ENCODE measurements around the gene ASPN.

Gene ASPN

DNA sequence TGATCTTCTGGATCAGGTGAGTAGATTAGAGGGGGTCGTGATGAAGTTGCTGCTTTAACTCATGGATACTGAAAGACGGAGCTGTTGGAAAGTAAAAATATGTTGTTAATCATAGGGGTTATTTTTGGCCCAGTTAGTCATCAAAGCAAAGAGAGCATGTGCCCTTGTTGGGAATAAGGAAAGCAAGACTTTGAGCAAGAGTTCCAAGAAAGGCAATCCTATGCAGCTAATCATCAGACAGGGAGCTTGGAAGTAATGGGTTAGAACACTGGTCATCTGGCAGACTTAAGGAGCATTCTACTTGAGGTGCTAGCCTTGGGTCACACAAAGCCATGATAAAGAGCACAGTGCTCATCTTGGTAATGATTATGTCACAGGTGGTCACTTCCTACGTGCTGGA, 18.3 kb downstream of the ASPN start:
- TF ChIP-seq, protein P1, sequence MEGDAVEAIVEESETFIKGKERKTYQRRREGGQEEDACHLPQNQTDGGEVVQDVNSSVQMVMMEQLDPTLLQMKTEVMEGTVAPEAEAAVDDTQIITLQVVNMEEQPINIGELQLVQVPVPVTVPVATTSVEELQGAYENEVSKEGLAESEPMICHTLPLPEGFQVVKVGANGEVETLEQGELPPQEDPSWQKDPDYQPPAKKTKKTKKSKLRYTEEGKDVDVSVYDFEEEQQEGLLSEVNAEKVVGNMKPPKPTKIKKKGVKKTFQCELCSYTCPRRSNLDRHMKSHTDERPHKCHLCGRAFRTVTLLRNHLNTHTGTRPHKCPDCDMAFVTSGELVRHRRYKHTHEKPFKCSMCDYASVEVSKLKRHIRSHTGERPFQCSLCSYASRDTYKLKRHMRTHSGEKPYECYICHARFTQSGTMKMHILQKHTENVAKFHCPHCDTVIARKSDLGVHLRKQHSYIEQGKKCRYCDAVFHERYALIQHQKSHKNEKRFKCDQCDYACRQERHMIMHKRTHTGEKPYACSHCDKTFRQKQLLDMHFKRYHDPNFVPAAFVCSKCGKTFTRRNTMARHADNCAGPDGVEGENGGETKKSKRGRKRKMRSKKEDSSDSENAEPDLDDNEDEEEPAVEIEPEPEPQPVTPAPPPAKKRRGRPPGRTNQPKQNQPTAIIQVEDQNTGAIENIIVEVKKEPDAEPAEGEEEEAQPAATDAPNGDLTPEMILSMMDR (IDR thresholded peaks at IDR 0.05) = no peak

DNA sequence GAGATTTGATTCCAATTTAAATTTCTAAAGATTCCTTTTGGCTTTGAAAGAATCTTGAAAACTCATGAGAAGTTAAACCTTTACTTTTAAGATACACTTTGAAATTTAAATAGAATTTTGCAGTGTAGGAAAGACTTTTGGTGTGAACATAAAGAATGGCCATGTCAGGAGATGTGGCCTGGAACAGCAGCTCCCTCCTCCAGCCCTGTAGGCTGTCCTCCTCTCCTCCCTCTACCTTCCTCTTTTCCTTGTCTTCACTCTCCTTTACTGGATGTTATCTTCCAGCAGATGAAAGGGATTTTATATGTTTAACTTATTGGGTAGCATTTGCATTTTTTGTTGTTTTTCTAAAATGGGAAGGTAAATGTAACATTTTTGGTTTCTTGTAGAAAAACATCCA, 18.9 kb downstream of the ASPN start:
- TF ChIP-seq, protein P1 (IDR thresholded peaks at IDR 0.05) = no peak
- DNase-seq (ENCODE audit: low spot score) = no peak
- Histone ChIP-seq H3K4me3 (no peak overlapping the region), H3K27ac (peak overlapping the region; percentile 80 to 95)

More for the DNA sequence above, 18.3 kb downstream of the ASPN start:
- H3K27ac ChIP-seq = peak overlapping the region; percentile 80 to 95
- H3K4me3 ChIP-seq = peak overlapping the region; percentile 2
- no peak for DNase-seq (ENCODE audit: low spot score)

DNA sequence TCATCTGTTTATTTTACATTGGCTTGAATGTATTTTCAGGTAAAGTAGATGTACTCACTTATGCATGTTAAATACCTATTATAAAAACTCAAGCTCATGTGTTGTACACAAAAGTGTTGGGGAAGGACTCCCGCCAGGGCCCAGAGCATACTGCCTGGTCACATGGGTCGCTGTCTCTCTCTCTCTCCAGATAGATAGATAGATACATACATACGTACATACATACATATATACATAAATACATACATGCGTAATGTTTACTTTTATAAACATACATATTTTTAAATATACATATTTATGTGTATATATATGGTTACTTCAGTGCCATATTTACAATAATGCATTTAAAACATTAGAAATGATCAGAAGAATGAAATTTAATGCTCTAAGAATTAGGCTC, 24.7 kb downstream of the ASPN start:
- DNase-seq (ENCODE audit: low spot score) = no peak
- Histone ChIP-seq H3K27ac (no peak overlapping the region), H3K4me3 (no peak overlapping the region)
- TF ChIP-seq, protein P1 (IDR thresholded peaks at IDR 0.05) = no peak

DNA sequence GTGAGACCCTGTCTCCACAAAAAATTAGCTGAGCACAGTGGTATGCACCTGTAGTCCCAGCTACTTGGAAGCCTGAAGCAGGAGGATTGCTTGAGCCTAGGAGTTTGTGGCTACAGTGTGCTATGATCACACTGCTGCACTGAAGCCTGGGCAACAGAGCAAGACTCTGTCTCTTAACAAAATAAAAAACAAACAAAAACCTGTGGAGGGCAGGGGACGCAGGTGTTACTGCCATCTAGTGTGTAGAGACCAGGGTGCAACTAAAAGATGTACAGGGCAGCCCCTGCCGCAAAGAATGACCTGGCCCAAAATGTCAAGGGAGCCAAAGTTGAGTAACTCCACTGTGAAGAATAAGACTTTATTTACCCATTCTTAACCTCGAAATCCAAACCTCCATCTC, 27.1 kb downstream of the ASPN start:
- no peak for DNase-seq (ENCODE audit: low spot score)
- Histone ChIP-seq H3K27ac (no peak overlapping the region), H3K4me3 (no peak overlapping the region)
- TF ChIP-seq, protein P1 (IDR thresholded peaks at IDR 0.05) = no peak

DNA sequence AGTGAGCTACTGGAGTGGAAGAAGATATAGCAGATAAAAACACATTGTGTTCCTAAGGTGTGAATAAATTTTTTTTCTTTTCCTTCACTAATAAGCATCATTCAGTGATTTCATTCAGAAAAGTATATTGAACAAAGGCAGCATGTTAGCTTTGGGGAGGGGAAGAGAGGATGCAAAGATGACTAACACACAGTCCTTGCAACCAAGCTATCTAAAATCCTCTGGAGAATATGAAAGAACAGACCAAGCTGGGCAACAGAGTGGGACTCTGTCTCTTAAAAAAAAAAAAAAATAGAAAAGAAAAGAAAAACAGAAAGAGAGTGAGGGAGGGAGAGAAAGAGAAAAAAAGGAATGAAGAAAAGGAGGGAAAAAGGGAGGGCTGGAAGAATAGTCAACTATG, 35.8 kb downstream of the ASPN start:
- DNase-seq (ENCODE audit: low spot score) = no peak
- Histone ChIP-seq H3K27ac (no peak overlapping the region), H3K4me3 (no peak overlapping the region)
- TF ChIP-seq, protein P1 (IDR thresholded peaks at IDR 0.05) = no peak

DNA sequence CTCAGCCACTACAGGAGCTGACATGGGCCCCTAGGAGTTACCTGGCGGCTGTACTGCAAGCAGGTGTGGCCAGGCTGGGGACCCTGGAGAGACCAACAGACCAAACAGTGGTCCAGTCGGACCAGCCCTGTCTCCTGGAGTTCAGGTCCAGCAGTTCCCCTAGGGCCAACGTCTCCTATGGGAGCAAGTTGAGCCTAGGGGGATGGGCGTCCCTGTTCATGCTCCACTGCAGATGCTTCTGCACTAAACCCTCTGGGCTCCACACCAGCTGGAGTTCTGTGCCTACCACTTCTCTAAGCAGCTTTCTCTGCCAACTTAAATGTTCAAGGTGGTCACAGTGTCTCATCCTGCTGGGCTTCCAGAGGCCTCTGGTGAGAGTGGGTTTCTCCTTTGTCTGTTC, 37.5 kb downstream of the ASPN start:
- H3K27ac ChIP-seq = no peak overlapping the region
- no peak overlapping the region for H3K4me3 ChIP-seq
- TF ChIP-seq, protein P1 (IDR thresholded peaks at IDR 0.05) = no peak
- DNase-seq (ENCODE audit: low spot score) = no peak

DNA sequence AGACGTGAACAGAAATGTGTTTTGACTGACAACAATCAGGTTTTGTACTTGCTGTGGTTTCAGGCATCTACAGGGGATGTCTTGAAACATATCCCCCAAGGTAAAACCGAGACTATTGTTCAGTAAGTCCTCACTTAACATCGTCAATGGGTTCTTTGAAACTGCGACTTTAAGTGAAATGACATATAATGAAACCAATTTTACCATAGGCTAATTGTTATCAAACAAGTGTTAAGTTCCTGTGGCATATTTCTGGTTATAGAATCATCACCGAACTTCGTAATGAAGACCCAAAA, 41.6 kb downstream of the ASPN start:
- TF ChIP-seq, protein P1 (IDR thresholded peaks at IDR 0.05) = no peak
- Histone ChIP-seq H3K27ac (no peak overlapping the region), H3K4me3 (no peak overlapping the region)
- DNase-seq (ENCODE audit: low spot score) = no peak

Measured in coronary artery (tissue), 2 donors.